Endometrium (tissue), 2 donors: ENCODE data around the gene NCF4.

Experiments
- FAIRE-seq: peaks from 2 replicates; lab custom pipeline; 2012; peaks lifted over from hg19 to GRCh38; lab: Jason Lieb, UNC
- donor health status: control.
- donor health status: control.

NCF4 gene

GRCh38 chr22:36860821-36861659 lies at the start of gene NCF4:
NCF4 (plus strand) TSS chr22:36861006; CDS start chr22:36861172, 166 bp downstream.
- FAIRE-seq, result no peak

- FAIRE-seq, result no peak
Observed at GRCh38 chr22:36811094-36811800, 49.6 kb upstream of the NCF4 start.

GRCh38 chr22:36814801-36815200 lies 46.0 kb upstream of the NCF4 start:
- no peak for FAIRE-seq

GRCh38 chr22:36815558-36816338 lies 45.1 kb upstream of the NCF4 start:
- no peak for FAIRE-seq

GRCh38 chr22:36816339-36816635 lies 44.5 kb upstream of the NCF4 start:
- FAIRE-seq, result no peak

GRCh38 chr22:36816636-36817524 lies 43.9 kb upstream of the NCF4 start, which contains the start of gene PVALB:
PVALB (minus strand) TSS chr22:36817035; CDS start chr22:36817005, 30 bp downstream.
- no peak for FAIRE-seq

- FAIRE-seq, result no peak
Observed at GRCh38 chr22:36817525-36817848, 43.3 kb upstream of the NCF4 start.

GRCh38 chr22:36818010-36818642 lies 42.7 kb upstream of the NCF4 start:
- no peak for FAIRE-seq

GRCh38 chr22:36819112-36819511 lies 41.7 kb upstream of the NCF4 start:
- no peak for FAIRE-seq

- FAIRE-seq, result no peak
Observed at GRCh38 chr22:36822581-36822980, 38.2 kb upstream of the NCF4 start.

GRCh38 chr22:36823186-36823839 lies 37.5 kb upstream of the NCF4 start:
- no peak for FAIRE-seq

GRCh38 chr22:36824655-36825054 lies 36.2 kb upstream of the NCF4 start:
- FAIRE-seq, result no peak

GRCh38 chr22:36826262-36826661 lies 34.5 kb upstream of the NCF4 start:
- FAIRE-seq, result no peak

- no peak for FAIRE-seq
Observed at GRCh38 chr22:36828815-36829214, 32.0 kb upstream of the NCF4 start.

GRCh38 chr22:36829370-36830002 lies 31.3 kb upstream of the NCF4 start:
- no peak for FAIRE-seq

GRCh38 chr22:36830601-36831000 lies 30.2 kb upstream of the NCF4 start:
- no peak for FAIRE-seq

- no peak for FAIRE-seq
Observed at GRCh38 chr22:36831206-36831605, 29.6 kb upstream of the NCF4 start.

GRCh38 chr22:36831717-36832116 lies 29.1 kb upstream of the NCF4 start:
- FAIRE-seq, result no peak

GRCh38 chr22:36833073-36833472 lies 27.7 kb upstream of the NCF4 start:
- no peak for FAIRE-seq

GRCh38 chr22:36835903-36836302 lies 24.9 kb upstream of the NCF4 start:
- no peak for FAIRE-seq
